H1 (cell line): Measurements from ENCODE around the gene RILPL1. TPM values are rescaled to one million over a fixed set of nuclear protein-coding genes. Genes with fewer than 3 reads are reported as not detected.

Experiments used
- CTCF ChIA-PET: fragments of 300-600 bp; sonication (Branson Sonifier 250); formaldehyde crosslinking; loops from one replicate; lab custom pipeline; 2021; ENCODE audit not compliant: partially characterized antibody; lab: Charles Lee
- POLR2A ChIA-PET: fragments of 300-600 bp; sonication (Branson Sonifier 250); formaldehyde crosslinking; loops from one replicate; lab custom pipeline; 2021; ENCODE audit warnings: inconsistent platforms; ENCODE audit not compliant: partially characterized antibody; lab: Charles Lee
- DNase-seq, 2 experiments: peaks; one replicate each; pipeline versions ENCODE4 v3.0.0 to v3.0.0-alpha.2; 2010 to 2022; ENCODE audit warnings: low spot score in 2 of 2, low read depth in 1 of 2, mixed read lengths in 1 of 2
- FAIRE-seq: peaks from 2 replicates; lab custom pipeline; 2011; peaks lifted over from hg19 to GRCh38; lab: Jason Lieb, UNC
- H2AFZ ChIP-seq: 2 replicates; pipeline ENCODE4 v1.8.1; 2012; ENCODE audit warnings: low read length, inconsistent platforms
- H2AK5ac ChIP-seq: 2 replicates; pipeline ENCODE4 v1.6.1; 2013; ENCODE audit warnings: low read depth, low read length
- H2BK120ac ChIP-seq: replicated peaks from 2 replicates; pipeline ENCODE3; 2013; ENCODE audit warnings: low read depth, low read length, inconsistent platforms
- H2BK12ac ChIP-seq: 2 replicates; pipeline ENCODE4 v1.6.1; 2013; ENCODE audit warnings: low read depth, low read length
- H2BK15ac ChIP-seq: 2 replicates; pipeline ENCODE4 v1.6.1; 2013; ENCODE audit warnings: low read length
- H2BK20ac ChIP-seq: 2 replicates; pipeline ENCODE4 v1.6.1; 2013; ENCODE audit warnings: low read length
- H2BK5ac ChIP-seq: 2 replicates; pipeline ENCODE4 v1.6.1; 2013; ENCODE audit warnings: low read depth, low read length
- H3K14ac ChIP-seq: 2 replicates; pipeline ENCODE4 v1.6.1; 2013; ENCODE audit warnings: inconsistent platforms; ENCODE audit not compliant: insufficient read length
- H3K18ac ChIP-seq: 2 replicates; pipeline ENCODE4 v1.6.1; 2013; ENCODE audit warnings: low read length; ENCODE audit errors: extremely low read depth
- H3K23ac ChIP-seq: 2 replicates; pipeline ENCODE4 v1.6.1; 2013; ENCODE audit warnings: inconsistent platforms; ENCODE audit not compliant: insufficient read length
- H3K23me2 ChIP-seq: 2 replicates; pipeline ENCODE4 v1.6.1; 2013; ENCODE audit warnings: low read depth, low read length
- H3K27ac ChIP-seq: 2 replicates; pipeline ENCODE4 v1.6.1; 2011; ENCODE audit warnings: low read depth, low read length, inconsistent platforms
- H3K27me3 ChIP-seq, 4 experiments: replicated peaks in 1 of 4; 1 replicate in 1 of 4; 2 replicates in 3 of 4; pipeline versions ENCODE4 v1.6.1 to v1.8.1; 2011 to 2013; ENCODE audit warnings: low read length in 3 of 4, mild to moderate bottlenecking in 3 of 4, inconsistent platforms in 2 of 4, mixed read lengths in 2 of 4, moderate library complexity in 1 of 4; ENCODE audit not compliant: control insufficient read depth in 3 of 4, insufficient read depth in 3 of 4; ENCODE audit errors: extremely low read depth in 1 of 4
- H3K36me3 ChIP-seq, 4 experiments: 2 replicates each; pipeline versions ENCODE4 v1.6.1 to v1.8.1; 2011 to 2013; ENCODE audit warnings: mild to moderate bottlenecking in 4 of 4, low read length in 3 of 4, moderate library complexity in 2 of 4, control low read depth in 1 of 4, inconsistent platforms in 1 of 4; ENCODE audit not compliant: insufficient read depth in 4 of 4, control insufficient read depth in 2 of 4
- H3K4ac ChIP-seq: replicated peaks from 2 replicates; pipeline ENCODE3; 2013; ENCODE audit warnings: low read length, low read depth, mixed read lengths, inconsistent platforms; ENCODE audit not compliant: insufficient read length
- H3K4me1 ChIP-seq, 4 experiments: replicated peaks in 1 of 4; 1 replicate in 1 of 4; 2 replicates in 3 of 4; pipeline versions ENCODE4 v1.6.1 to v1.8.1; 2011 to 2013; ENCODE audit warnings: low read length in 3 of 4, inconsistent platforms in 2 of 4, mixed read lengths in 1 of 4; ENCODE audit not compliant: insufficient read depth in 4 of 4, control insufficient read depth in 3 of 4
- H3K4me2 ChIP-seq, 2 experiments: 2 replicates each; pipeline versions ENCODE4 v1.6.1 to v1.8.1; 2011 to 2013; ENCODE audit warnings: low read depth in 2 of 2, low read length in 2 of 2, control low read depth in 1 of 2, inconsistent platforms in 1 of 2, mild to moderate bottlenecking in 1 of 2; ENCODE audit not compliant: insufficient read depth in 1 of 2
- H3K4me3 ChIP-seq, 4 experiments: fragments of 200-600, 300-600 bp in 1 of 4; sonication (generic), shearing (Covaris generic), sonication (Bioruptor Twin) in 1 of 4; 2 replicates each; pipeline versions ENCODE4 v1.5.1 to v1.8.1; 2011 to 2016; ENCODE audit warnings: low read length in 4 of 4, low read depth in 3 of 4, control low read depth in 2 of 4, inconsistent platforms in 2 of 4, mild to moderate bottlenecking in 2 of 4, mixed read lengths in 1 of 4, moderate library complexity in 1 of 4; ENCODE audit not compliant: insufficient read depth in 2 of 4; ENCODE audit errors: extremely low read depth in 1 of 4
- H3K56ac ChIP-seq: replicated peaks from 2 replicates; pipeline ENCODE3; 2013; ENCODE audit warnings: low read depth, mild to moderate bottlenecking, mixed read lengths, low read length, inconsistent platforms; ENCODE audit not compliant: insufficient read length
- H3K79me1 ChIP-seq: 2 replicates; pipeline ENCODE4 v1.6.1; 2013; ENCODE audit warnings: low read depth, low read length, control low read depth
- H3K79me2 ChIP-seq, 2 experiments: 2 replicates each; pipeline versions ENCODE4 v1.6.1 to v1.8.1; 2012 to 2013; ENCODE audit warnings: low read length in 2 of 2, mild to moderate bottlenecking in 2 of 2, inconsistent platforms in 1 of 2; ENCODE audit not compliant: insufficient read depth in 2 of 2, control insufficient read depth in 1 of 2
- H3K9ac ChIP-seq, 4 experiments: replicated peaks in 1 of 4; 1 replicate in 1 of 4; 2 replicates in 3 of 4; pipeline versions ENCODE4 v1.6.1 to v1.8.1; 2011 to 2013; ENCODE audit warnings: low read depth in 3 of 4, low read length in 3 of 4, control low read depth in 2 of 4, mild to moderate bottlenecking in 2 of 4, moderate library complexity in 2 of 4, inconsistent platforms in 1 of 4; ENCODE audit errors: extremely low read depth in 1 of 4
- H3K9me3 ChIP-seq, 2 experiments: 2 replicates each; pipeline versions ENCODE4 v1.6.1 to v1.8.1; 2012 to 2013; ENCODE audit warnings: mild to moderate bottlenecking in 2 of 2, moderate library complexity in 2 of 2, control low read depth in 1 of 2, inconsistent platforms in 1 of 2, low read depth in 1 of 2, low read length in 1 of 2, mixed read lengths in 1 of 2; ENCODE audit not compliant: insufficient read depth in 2 of 2
- H4K20me1 ChIP-seq, 2 experiments: replicated peaks in 1 of 2; 2 replicates each; pipeline versions ENCODE3 to v1.8.1; 2011 to 2013; ENCODE audit warnings: inconsistent platforms in 2 of 2, low read length in 2 of 2, mild to moderate bottlenecking in 1 of 2; ENCODE audit not compliant: insufficient read depth in 2 of 2, control insufficient read depth in 1 of 2
- H4K5ac ChIP-seq: 2 replicates; pipeline ENCODE4 v1.6.1; 2013; ENCODE audit warnings: low read length, low read depth, mixed read lengths, inconsistent platforms; ENCODE audit not compliant: insufficient read length
- H4K8ac ChIP-seq: 2 replicates; pipeline ENCODE4 v1.8.0; 2013; ENCODE audit warnings: mild to moderate bottlenecking, moderate library complexity, low read length, inconsistent platforms; ENCODE audit not compliant: insufficient read depth; ENCODE audit errors: extremely low read depth
- H4K91ac ChIP-seq: replicated peaks from 2 replicates; pipeline ENCODE3; 2013; ENCODE audit warnings: low read length, mixed read lengths, inconsistent platforms; ENCODE audit not compliant: insufficient read length
- CREB1 ChIP-seq: IDR thresholded peaks from 2 replicates; pipeline ENCODE4 v1.6.1; 2012; ENCODE audit warnings: inconsistent platforms
- KDM4A ChIP-seq: IDR thresholded peaks from one replicate; pipeline ENCODE4 v1.7.1; 2012; ENCODE audit warnings: low read depth, mild to moderate bottlenecking, moderate library complexity, low read length, inconsistent platforms; ENCODE audit not compliant: severe bottlenecking
- TAF1 ChIP-seq: IDR thresholded peaks from 2 replicates; pipeline ENCODE4 v1.6.1; 2011; ENCODE audit warnings: mild to moderate bottlenecking, low read depth, low read length
- WGBS, 2 experiments: shearing (Covaris generic) in 1 of 2; methylation state at CpG; one replicate each; pipeline versions ENCODE4 v1.1.6 to v1.1.7; 2013 to 2015; ENCODE audit warnings: low lambda C conversion rate in 2 of 2, mixed read lengths in 2 of 2, inconsistent platforms in 1 of 2, low coverage in 1 of 2, missing lambda C conversion rate in 1 of 2; ENCODE audit not compliant: insufficient replicate concordance in 2 of 2, insufficient coverage in 1 of 2, insufficient read length in 1 of 2; ENCODE audit errors: extremely low coverage in 1 of 2, missing lambda C conversion rate in 1 of 2; 5-methylcytosine and 5-hydroxymethylcytosine counted together
- polyA plus RNA-seq, 7 experiments: library from polyadenylated mRNA; depleted of rRNA in 3 of 7; stranded (reverse) in 5 of 7; unstranded in 2 of 7; fragments of >200 nt in 5 of 7; fragments of 200-250 nt in 2 of 7; gene quantifications; 1 replicate in 5 of 7; 2 replicates in 1 of 7; 4 replicates in 1 of 7; pipeline versions ENCODE4 v1.2.1 to v1.2.3, GENCODE V29; 2011 to 2013; ENCODE audit warnings: missing spikeins in 2 of 7, mixed read lengths in 2 of 7
- total RNA-seq: library from RNA; stranded (reverse); fragmentation: NEBNext Ultra II Directional; extraction: Animal tissue kit (Norgen Biotek cat#: 25700); gene quantifications from 2 replicates; pipeline ENCODE4 v1.2.1, GENCODE V29; 2021

The RILPL1 gene
- total and polyA plus RNA-seq, 2 of the 8 experiments (the other 6 are each of a cell fraction or from before 2014, with no cell fraction given) = 6.7 to 9.4 TPM

- Histone ChIP-seq H3K4ac (no peak overlapping the region), H3K4me1 (no peaks in the 10 kb centered on the region), H3K14ac (no peak overlapping the region), H3K27ac (no peak overlapping the region), H3K18ac (no peak overlapping the region), H4K91ac (no peak overlapping the region), H2BK5ac (no peak overlapping the region), H3K4me3 (no peak overlapping the region), H3K23me2 (peaks cover 7% of the 10 kb centered on the region; the same call in 1 of the 2 replicates), H3K9ac (no peak overlapping the region), H4K5ac (no peak overlapping the region), H2BK15ac (no peak overlapping the region), H3K56ac (no peak overlapping the region), H4K20me1 (peaks cover 0 to 3% of the 10 kb centered on the region in 2 experiments), H3K36me3 (peaks cover 3 to 6% (median 5%) of the 10 kb centered on the region in 4 experiments; a peak in 5 of 8 replicates), H4K8ac (no peak overlapping the region; the same call in 1 of the 2 replicates), H3K4me2 (no peak overlapping the region), H3K23ac (no peak overlapping the region), H3K79me2 (no peaks in the 10 kb centered on the region), H3K27me3 (no peaks in the 10 kb centered on the region), H2BK12ac (no peak overlapping the region), H2AFZ (no peak overlapping the region), H2BK120ac (no peak overlapping the region), H2AK5ac (no peak overlapping the region), H3K9me3 (no peaks in the 10 kb centered on the region), H3K79me1 (peaks cover 1% of the 10 kb centered on the region; the same call in 1 of the 2 replicates), H2BK20ac (no peak overlapping the region)
- 92% methylated on average over 17 of the region's 17 CpGs; no CpG with 5 or more reads in 1 of the 2 experiments for WGBS, 2 experiments
- FAIRE-seq = no peak
- DNase-seq = no peak
- POLR2A ChIA-PET = no interaction called here
- TF ChIP-seq TAF1 (no peak), CREB1 (no peak), KDM4A (no peak)
- CTCF ChIA-PET = interaction anchor here (0.6 to 1.0 kb wide), 3 partner anchors 9 to 31 kb away, joined by 3 to 4 read pairs (median 3); no protein-coding TSS in a partner anchor
Measured at GRCh38 chr12:123506059-123506842, 27.3 kb downstream of the RILPL1 start.
